ENCODE measurements around the gene AGBL4. TPM values are rescaled to one million over a fixed set of nuclear protein-coding genes. Genes with fewer than 3 reads are reported as not detected.

Gene AGBL4
- total RNA-seq, 1 experiment from 2014 or later, result not detected

DNA sequence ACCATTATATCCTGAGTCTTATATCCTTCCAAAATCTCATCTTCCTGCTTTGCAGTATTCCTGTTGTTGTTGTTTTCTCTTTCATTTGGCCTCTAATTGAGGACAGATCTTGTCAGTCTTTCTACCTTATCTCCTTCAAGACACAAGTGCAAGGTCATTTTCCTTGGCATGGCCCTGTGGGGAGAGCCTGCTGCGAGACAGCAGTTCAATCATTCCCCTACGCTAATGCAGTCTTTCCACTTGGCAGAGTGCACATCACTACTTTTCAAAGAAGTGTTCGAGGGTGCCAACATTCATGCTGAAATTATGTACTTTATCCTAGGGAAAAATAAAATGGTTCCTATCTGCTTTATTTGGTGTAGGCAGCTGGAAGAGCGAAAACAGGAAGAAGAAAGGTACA, 1421.4 kb downstream of the AGBL4 start:
- H3K4me3 ChIP-seq (ENCODE audit: low read depth, low read length), result no peak overlapping the region
- no peaks in the 10 kb centered on the region for H3K9me3 ChIP-seq
- Mint-ChIP-seq H3K4me1 (ENCODE audit: low read depth, unreplicated experiment) (peaks cover 6% of the 10 kb centered on the region), H3K9me3 (ENCODE audit: unreplicated experiment) (no peaks in the 10 kb centered on the region), H3K36me3 (ENCODE audit: insufficient read depth, unreplicated experiment) (no peaks in the 10 kb centered on the region), H3K27me3 (ENCODE audit: insufficient read depth, unreplicated experiment) (peaks cover 12% of the 10 kb centered on the region), H3K4me3 (ENCODE audit: unreplicated experiment) (no peak overlapping the region), H3K27ac (ENCODE audit: unreplicated experiment) (no peak overlapping the region)
- H3K27me3 ChIP-seq (replicated peaks; ENCODE audit: control insufficient read depth, insufficient read depth, low read length), result no peaks in the 10 kb centered on the region
- no peak for DNase-seq
- no peaks in the 10 kb centered on the region for H3K4me1 ChIP-seq
- CTCF ChIA-PET, result no interaction called here
- TF ChIP-seq, protein P1, sequence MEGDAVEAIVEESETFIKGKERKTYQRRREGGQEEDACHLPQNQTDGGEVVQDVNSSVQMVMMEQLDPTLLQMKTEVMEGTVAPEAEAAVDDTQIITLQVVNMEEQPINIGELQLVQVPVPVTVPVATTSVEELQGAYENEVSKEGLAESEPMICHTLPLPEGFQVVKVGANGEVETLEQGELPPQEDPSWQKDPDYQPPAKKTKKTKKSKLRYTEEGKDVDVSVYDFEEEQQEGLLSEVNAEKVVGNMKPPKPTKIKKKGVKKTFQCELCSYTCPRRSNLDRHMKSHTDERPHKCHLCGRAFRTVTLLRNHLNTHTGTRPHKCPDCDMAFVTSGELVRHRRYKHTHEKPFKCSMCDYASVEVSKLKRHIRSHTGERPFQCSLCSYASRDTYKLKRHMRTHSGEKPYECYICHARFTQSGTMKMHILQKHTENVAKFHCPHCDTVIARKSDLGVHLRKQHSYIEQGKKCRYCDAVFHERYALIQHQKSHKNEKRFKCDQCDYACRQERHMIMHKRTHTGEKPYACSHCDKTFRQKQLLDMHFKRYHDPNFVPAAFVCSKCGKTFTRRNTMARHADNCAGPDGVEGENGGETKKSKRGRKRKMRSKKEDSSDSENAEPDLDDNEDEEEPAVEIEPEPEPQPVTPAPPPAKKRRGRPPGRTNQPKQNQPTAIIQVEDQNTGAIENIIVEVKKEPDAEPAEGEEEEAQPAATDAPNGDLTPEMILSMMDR (IDR thresholded peaks at IDR 0.05; ENCODE audit: insufficient read depth in 1 of 2, low read depth in 1 of 2, low read length in 1 of 2, severe bottlenecking in 1 of 2, unreplicated experiment in 1 of 2), result no peak
- BruUV-seq (replicated peaks), result no TSS peak
- no peaks in the 10 kb centered on the region for H3K36me3 ChIP-seq (ENCODE audit: control insufficient read depth, insufficient read depth, low read length)
- intact Hi-C loops (cut with micrococcal nuclease; ENCODE audit: unreplicated experiment), result no loop called here
- POLR2A ChIA-PET, result no interaction called here

DNA sequence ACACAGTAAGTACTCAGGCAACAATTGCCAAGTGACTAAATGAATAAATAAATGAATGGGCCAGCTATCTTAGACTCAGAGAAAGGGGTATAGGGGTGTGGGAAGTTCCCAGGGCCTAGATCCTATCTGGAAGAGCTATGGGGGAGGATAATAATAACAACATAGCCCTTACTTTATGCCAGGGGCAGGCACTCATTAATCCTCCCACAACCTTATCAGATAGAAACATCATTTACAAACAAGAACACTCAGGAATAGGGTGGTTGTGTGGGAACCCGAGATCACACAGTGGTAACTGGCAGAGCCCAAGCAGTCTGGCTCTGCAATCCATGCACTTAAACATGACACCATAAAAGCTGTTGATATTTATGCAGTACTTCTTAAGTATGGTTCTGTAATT, 1423.6 kb downstream of the AGBL4 start:
- no TSS peak for BruUV-seq (replicated peaks)
- CTCF ChIA-PET, result no interaction called here
- no peaks in the 10 kb centered on the region for H3K9me3 Mint-ChIP-seq (ENCODE audit: unreplicated experiment)

DNA sequence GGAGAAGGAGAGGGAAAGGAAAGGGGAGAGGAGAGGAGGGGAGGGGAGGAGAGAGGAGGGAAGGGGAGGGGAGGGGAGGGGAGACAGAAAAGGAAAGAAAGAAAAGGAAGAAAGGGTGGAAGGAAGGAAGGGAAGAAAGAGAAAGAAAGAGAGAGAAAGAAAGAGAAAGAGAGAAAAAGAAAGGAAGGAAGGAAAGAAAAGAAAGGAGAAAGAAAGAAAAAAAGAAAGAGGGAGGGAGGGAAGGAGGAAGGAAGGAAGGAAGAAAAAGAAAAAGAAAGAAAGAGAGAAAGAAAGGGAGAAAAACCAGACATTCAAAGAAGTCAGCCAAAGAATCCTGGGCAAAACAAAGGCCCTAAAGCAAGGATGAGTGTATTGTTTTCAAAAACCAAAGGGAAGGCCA, 1426.1 kb downstream of the AGBL4 start:
- H3K27ac Mint-ChIP-seq (ENCODE audit: unreplicated experiment), result no peak overlapping the region
- no peaks in the 10 kb centered on the region for H3K9me3 Mint-ChIP-seq (ENCODE audit: unreplicated experiment)
- Histone ChIP-seq H3K4me3 (ENCODE audit: low read depth, low read length) (no peak overlapping the region), H3K36me3 (ENCODE audit: control insufficient read depth, insufficient read depth, low read length) (no peaks in the 10 kb centered on the region), H3K27me3 (replicated peaks; ENCODE audit: control insufficient read depth, insufficient read depth, low read length) (no peaks in the 10 kb centered on the region), H3K4me1 (no peaks in the 10 kb centered on the region), H3K9me3 (no peaks in the 10 kb centered on the region)
- TF ChIP-seq, protein P1 (IDR thresholded peaks at IDR 0.05; ENCODE audit: insufficient read depth in 1 of 2, low read depth in 1 of 2, low read length in 1 of 2, severe bottlenecking in 1 of 2, unreplicated experiment in 1 of 2), result no peak
- no peak for DNase-seq
- no TSS peak for BruUV-seq (replicated peaks)
- peaks cover 6% of the 10 kb centered on the region for H3K27me3 Mint-ChIP-seq (ENCODE audit: insufficient read depth, unreplicated experiment)
- no peaks in the 10 kb centered on the region for H3K36me3 Mint-ChIP-seq (ENCODE audit: insufficient read depth, unreplicated experiment)
- peaks cover 12% of the 10 kb centered on the region for H3K4me1 Mint-ChIP-seq (ENCODE audit: low read depth, unreplicated experiment)
- POLR2A ChIA-PET, result no interaction called here
- CTCF ChIA-PET, result no interaction called here
- no peak overlapping the region for H3K4me3 Mint-ChIP-seq (ENCODE audit: unreplicated experiment)
- intact Hi-C loops (cut with micrococcal nuclease; ENCODE audit: unreplicated experiment), result no loop called here

More for the DNA sequence above, 1423.6 kb downstream of the AGBL4 start:
- no peaks in the 10 kb centered on the region for H3K4me1 ChIP-seq
- Mint-ChIP-seq H3K27ac (ENCODE audit: unreplicated experiment) (no peak overlapping the region), H3K4me3 (ENCODE audit: unreplicated experiment) (no peak overlapping the region), H3K36me3 (ENCODE audit: insufficient read depth, unreplicated experiment) (no peaks in the 10 kb centered on the region), H3K27me3 (ENCODE audit: insufficient read depth, unreplicated experiment) (peaks cover 8% of the 10 kb centered on the region), H3K4me1 (ENCODE audit: low read depth, unreplicated experiment) (peaks cover 12% of the 10 kb centered on the region)
- intact Hi-C loops (cut with micrococcal nuclease; ENCODE audit: unreplicated experiment), result no loop called here
- no peak for DNase-seq
- no peak overlapping the region for H3K4me3 ChIP-seq (ENCODE audit: low read depth, low read length)
- no peaks in the 10 kb centered on the region for H3K27me3 ChIP-seq (replicated peaks; ENCODE audit: control insufficient read depth, insufficient read depth, low read length)
- no peaks in the 10 kb centered on the region for H3K36me3 ChIP-seq (ENCODE audit: control insufficient read depth, insufficient read depth, low read length)
- TF ChIP-seq, protein P1 (IDR thresholded peaks at IDR 0.05; ENCODE audit: insufficient read depth in 1 of 2, low read depth in 1 of 2, low read length in 1 of 2, severe bottlenecking in 1 of 2, unreplicated experiment in 1 of 2), result no peak
- POLR2A ChIA-PET, result no interaction called here
- no peaks in the 10 kb centered on the region for H3K9me3 ChIP-seq
